GOT3 (cell line): ENCODE measurements around the gene RNF181.
"Not testable (repeated sequence)": the region's sequence is repeated elsewhere in the genome, so short reads cannot be mapped to it uniquely, and the experiment has no call there.

Experiments
- DNase-seq: peaks from one replicate; lab custom pipeline; 2025; ENCODE audit warnings: mixed read lengths; lab: John Stamatoyannopoulos, UW

RNF181 gene

GRCh38 chr2:85577386-85578242 is 17.9 kb upstream of the RNF181 start, which contains the start of gene VAMP8:
TSS of gene VAMP8 (plus strand) at chr2:85577586. CDS start at chr2:85577647, 61 bp downstream.
- no peak for DNase-seq

DNA sequence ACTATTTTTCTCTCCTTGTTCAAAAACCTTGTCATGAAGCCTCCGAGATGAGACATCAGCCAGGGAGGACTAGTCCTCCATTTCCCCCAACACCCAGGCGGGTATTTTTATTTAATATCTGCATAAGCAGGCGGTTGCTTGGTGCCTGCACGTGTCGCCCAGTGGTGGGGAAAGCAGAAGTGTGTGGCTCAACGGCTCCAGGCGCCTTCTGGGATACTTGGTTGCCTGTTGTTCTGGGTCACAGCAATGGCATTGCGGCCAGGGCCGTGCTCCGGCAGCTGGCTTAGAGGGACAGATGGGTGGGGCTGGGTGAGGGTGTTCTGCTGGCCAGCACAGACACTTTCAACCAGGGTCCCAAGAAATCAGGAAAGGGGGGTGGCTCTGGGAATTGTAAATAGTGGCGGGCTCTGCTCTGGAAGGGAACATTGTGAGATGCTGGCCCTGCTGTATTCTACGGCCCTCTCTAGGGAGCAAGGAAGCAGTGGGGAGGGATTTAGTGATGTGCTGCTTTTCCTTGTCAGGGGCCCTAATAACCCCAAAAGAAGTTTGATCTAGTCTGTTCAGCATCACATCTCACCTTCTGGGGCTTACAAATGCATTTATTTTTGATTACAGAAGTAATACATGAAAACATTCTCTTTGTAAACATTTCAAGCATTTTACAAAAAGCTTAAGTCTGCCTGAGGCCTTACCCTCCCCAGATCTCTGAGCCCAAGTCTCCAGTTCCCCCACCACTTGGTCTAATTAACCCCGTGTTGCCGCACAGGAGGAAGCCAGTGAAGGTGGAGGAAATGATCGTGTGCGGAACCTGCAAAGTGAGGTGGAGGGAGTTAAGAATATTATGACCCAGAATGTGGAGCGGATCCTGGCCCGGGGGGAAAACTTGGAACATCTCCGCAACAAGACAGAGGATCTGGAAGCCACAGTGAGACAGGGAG is 17.0 kb upstream of the RNF181 start:
- no peak for DNase-seq

DNA sequence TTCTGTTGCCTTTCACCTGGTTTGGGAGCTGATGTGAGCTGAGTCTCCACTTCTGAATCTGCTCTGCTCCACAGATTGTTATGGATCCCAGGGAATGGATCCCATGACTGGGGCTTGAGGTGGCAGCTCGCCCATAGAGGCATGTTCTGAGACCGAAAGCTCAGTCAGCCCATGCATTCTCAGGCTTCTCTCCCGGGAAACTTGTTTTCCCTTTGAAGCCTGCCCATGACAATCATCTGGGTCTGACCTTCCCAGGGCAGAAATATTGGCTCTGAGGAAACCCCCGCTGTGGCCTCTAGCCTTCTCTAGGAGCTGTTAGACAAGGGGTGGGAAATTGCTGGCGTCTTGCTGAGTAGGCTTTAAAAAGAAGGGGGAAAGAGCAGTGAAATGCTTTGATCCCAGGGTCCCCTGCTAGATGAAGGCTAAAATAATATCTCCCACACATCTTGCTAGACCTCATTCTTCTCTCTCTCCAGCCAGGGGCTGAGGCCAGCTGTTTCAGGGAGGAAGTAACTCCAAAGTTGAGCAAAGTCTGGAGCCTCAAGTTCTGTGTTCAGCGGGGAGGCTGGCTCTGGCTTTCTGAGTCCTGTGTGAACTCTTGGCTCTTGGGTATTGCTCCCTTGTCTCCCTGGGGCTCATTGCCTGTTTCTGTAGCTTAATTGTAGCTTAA is 16.1 kb upstream of the RNF181 start:
- no peak for DNase-seq

DNA sequence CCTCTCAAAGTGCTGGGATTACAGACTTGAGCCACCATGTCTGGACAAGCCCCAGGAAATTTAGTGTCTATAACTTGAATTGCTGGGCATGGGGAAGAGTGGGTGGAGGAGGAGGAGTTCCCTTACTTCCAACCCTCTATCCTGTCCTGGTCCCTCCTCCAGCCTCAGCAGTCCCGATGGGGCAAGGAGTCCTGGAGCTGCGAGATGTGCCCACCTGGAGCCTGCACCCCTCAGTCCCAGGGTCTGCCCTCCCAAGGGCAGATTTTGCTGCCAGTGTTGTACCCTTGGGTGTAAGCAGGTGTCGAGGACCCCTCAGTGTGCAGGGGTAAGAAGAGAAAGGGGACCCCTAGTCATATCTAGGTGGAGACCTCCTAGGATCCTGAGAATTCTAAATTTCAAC is 15.3 kb upstream of the RNF181 start:
- no peak for DNase-seq

DNA sequence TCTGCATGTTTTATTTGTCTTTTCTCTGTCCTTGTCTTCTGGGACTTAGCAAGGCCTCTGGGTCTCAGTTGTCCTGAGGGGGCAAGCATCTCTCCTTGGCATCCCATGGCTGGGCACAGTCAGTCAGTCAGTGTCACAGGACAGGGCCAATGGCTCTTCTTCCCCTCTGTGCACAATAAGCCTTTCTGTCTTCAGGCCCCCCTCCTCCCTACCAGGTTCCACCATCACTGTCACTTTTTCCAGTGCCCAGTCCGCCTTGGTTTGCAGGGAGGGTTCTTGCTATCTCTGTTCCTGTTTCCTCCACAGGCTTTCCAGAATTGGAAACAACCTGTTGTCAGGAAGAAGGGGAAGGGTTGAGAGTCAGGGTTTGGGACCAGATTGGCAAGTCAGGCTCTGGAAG is 13.1 kb upstream of the RNF181 start:
- no peak for DNase-seq

GRCh38 chr2:85583667-85584353 is 11.7 kb upstream of the RNF181 start:
- no peak for DNase-seq

DNA sequence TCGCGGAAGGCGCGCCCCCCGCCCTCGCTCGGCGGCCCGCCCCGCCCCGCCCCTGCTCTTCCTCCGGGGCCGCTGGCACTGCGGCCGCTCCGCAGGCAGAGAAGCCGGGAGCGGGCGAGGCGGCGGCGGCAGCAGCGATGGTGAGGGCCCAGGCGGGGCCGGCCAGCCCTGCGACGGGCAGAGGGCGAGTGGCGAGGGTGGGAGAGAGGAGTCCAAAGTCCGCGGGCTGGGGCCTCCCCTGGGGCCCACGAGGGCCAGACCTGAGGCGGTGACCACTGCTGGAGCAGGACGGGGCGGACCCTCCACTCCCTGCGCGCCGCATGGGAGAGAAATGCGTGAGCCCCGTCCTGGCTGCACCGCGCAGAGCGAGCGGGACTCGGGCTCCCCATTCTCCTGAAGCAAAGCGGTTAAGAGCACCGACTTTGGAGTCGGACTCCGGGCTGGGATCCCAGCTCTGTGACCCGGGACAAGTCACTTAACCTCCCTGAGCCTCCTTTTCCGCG is 11.1 kb upstream of the RNF181 start, which contains the start of gene VAMP5:
Gene VAMP5 (plus strand): TSS at position 78 of the 503 bp plus-strand sequence. CDS start 60 bp downstream, at position 138.
- DNase-seq = no peak

- DNase-seq = no peak
Observed at GRCh38 chr2:85584857-85585780, 10.4 kb upstream of the RNF181 start.

DNA sequence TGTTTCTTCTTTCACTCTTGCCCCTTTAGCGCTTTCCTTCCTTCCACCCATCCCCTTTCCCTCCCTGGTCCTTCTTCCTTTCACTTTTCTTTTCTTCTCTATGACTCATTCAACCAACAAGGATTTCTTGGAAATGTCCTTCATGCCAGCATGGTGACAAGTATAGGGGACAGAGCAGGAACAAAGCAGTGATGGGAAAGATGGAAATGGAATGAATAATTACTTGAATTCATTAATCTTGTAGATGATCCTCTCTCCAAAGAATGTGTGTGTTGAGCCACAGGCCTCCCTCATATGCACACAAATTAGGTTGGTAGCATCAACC is 9.8 kb upstream of the RNF181 start:
- no peak for DNase-seq

DNA sequence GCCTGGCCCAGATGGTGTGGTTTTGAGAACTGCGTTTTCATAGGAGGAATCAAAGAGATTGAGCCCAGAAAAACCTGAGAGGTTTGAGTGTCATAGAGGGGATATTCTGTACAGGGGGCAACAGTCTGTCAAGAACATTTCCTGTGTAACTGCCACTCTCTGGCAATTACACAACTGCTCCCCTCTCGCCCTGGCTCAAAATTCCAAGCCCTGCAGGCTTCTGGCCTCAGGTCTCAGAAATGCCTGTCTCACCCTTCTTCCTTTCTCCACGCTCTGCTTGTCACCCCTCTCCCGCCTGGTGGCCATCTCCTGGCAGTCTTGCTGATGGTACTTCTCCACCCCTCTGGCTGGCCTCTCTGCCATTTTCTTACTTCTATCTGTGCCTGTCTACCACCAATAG is 7.3 kb upstream of the RNF181 start:
- DNase-seq = no peak

- DNase-seq = no peak
Observed at GRCh38 chr2:85588645-85589044, 6.9 kb upstream of the RNF181 start.

DNA sequence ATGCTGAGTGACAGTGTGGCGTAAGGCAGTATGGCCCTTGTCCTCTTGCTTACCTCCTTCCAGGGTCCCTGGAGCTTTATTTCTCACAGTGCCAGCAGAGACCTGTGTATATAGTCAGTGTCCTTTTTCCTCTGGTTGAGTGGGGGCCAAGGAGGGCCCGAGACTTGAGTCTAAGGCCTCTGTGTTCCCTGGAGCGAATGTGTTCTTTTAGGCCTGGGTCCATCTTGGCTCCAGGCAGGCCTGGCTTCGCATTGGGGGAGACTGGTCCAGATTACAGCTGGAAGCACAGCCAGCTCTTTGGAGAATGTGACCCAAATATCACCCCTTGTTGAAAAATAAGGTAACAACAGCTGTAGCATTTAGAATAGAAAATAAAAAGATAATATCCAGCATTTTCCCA is 6.4 kb upstream of the RNF181 start:
- DNase-seq = no peak

- peak; percentile 57 for DNase-seq
Observed at GRCh38 chr2:85589982-85590791, 5.4 kb upstream of the RNF181 start.

DNA sequence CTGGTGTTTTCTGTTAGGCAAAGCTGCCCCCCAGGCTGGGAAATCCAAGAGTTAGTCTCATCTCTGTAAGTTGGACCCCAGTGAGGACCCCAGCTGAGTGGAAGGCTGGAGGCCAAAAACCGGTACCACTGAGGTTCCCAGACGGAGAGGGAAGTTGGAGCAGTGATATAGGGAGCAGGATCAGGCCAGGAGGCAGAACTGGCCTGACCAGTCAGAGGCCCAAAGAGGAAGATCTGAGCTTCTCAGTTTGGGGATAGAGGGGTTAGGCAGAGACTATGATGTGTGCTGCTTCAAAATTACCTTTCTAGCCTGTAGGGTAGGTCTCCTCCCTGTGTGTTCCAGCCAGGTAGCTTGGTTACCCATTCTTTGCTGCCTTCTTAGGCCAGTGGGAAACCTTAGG is 4.6 kb upstream of the RNF181 start:
- DNase-seq = no peak

- no peak for DNase-seq
Observed at GRCh38 chr2:85591563-85591962, 4.0 kb upstream of the RNF181 start.

DNA sequence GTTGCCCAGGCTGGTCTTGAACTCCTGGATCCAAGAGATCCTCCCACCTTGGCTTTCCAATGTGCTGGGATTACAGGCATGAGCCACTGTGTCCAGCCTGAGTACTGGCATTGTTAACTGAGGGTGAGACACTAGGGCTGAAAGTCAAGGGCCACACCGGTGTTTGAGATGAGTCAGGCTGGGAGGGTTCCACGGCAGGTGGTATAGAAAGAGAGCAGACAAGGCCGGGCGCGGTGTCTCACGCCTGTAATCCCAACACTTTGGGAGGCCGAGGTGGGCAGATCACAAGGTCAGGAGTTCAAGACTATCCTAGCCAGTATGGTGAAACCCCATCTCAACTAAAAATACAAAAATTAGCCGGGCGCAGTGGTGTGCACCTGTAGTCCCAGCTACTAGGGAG is 3.2 kb upstream of the RNF181 start:
- DNase-seq = not testable (repeated sequence)

GRCh38 chr2:85593023-85593422 is 2.5 kb upstream of the RNF181 start:
- DNase-seq = no peak

DNA sequence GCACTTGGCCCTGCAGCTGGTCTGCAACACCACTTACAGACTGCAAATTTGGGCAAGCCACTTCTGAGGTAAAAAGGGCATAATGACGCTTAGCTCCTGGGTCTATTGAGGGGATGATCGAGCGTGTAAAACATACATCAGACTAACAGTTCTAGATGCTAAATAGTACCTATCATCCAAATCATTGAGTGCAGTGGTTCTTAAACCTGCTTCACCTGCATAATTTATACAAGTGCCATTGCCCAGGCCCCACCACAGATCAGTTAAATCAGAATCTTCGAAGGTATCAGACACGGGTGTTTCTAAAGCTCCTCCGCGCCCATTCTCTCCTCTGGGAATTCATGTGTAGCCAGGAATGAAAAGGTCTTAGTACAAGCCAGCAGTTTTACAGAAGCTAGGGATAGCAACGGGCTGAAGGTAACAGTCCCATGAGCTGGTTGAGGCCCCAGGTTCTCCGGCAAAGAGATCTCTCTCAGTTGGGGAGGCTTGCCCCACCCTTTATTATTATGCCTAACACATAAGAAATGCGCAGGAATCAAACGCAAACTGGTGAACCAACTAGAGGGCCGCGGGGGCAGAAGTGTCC is 737 bp upstream of the RNF181 start:
- no peak for DNase-seq

DNA sequence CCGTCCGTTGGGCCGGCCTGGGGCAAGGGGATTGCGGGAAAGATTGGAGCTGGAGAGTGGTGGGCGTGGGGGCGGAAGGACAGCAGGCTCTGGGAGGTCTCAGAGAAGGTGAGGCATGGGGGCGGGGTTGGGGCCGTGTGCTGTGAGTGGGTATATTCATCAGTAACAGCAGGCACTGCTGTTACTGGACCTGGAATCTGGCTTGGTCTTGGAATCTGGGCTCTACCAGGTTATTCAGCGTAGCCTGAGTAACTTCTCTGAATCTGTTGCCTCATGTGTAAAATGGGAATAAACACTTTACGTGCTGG is 435 bp downstream of the RNF181 start:
- no peak for DNase-seq
